ENCODE measurements around the gene DNAH5. TPM values are rescaled to one million over a fixed set of nuclear protein-coding genes. Genes with fewer than 3 reads are reported as not detected.

The DNAH5 gene
- total and polyA plus RNA-seq, 2 donors (not counting 1 experiment from before 2014, with no cell fraction given) = not detected

DNA sequence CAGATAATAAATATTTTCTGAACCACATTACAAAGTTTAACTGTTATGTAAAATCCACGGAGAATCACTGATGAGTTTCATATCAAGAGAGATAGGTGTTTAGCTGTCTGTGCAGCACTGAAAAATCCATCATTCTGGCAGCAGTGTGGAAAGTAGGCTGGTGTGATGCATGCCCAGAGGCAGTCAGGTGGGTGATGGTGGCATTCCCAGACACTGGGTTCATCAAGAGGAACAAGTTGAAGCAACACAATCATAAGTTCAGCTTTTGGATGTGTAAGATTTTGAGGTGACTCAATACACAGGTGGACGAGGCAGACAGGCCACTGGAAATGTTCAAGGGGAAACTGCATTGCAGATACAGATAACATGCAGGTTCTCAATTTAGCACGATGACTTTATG, 11.9 kb downstream of the DNAH5 start:
- Histone ChIP-seq H3K4me3 (ENCODE audit: control extremely low read depth in 1 of 5, extremely low read depth in 1 of 5, insufficient read depth in 1 of 5, low read depth in 2 of 5, low read length in 4 of 5) (no peak overlapping the region), H3K9me3 (ENCODE audit: control extremely low read depth in 1 of 3, control insufficient read depth in 2 of 3, insufficient read depth in 1 of 3, low read length in 2 of 3) (peaks cover 0 to 7% (median 4%) of the 10 kb centered on the region in 3 donors), H3K4me2 (replicated peaks; ENCODE audit: low read depth, low read length, poor library complexity, severe bottlenecking) (no peak overlapping the region), H2AFZ (ENCODE audit: insufficient read depth, low read depth, low read length, poor library complexity, severe bottlenecking) (no peak overlapping the region), H4K20me1 (ENCODE audit: control insufficient read depth, insufficient read depth, low read length, poor library complexity, severe bottlenecking) (no peaks in the 10 kb centered on the region), H3K36me3 (replicated peaks in 1 of 2; ENCODE audit: control extremely low read depth in 1 of 2, control insufficient read depth in 1 of 2, extremely low read depth in 1 of 2, insufficient read depth in 2 of 2, low read length in 1 of 2) (no peaks in the 10 kb centered on the region), H3K27ac (ENCODE audit: low read length in 2 of 2) (no peak overlapping the region), H3K9ac (ENCODE audit: low read length) (no peak overlapping the region), H3K27me3 (replicated peaks in 1 of 4; ENCODE audit: control extremely low read depth in 1 of 4, control insufficient read depth in 3 of 4, insufficient read depth in 4 of 4, low read length in 3 of 4) (no peaks in the 10 kb centered on the region), H3K79me2 (ENCODE audit: control insufficient read depth, insufficient read depth, low read length) (no peaks in the 10 kb centered on the region), H3K4me1 (ENCODE audit: control insufficient read depth in 2 of 2, insufficient read depth in 2 of 2, low read length in 2 of 2) (no peaks in the 10 kb centered on the region)
- ChIA-PET CTCF (no interaction called here), POLR2A (no interaction called here)
- Mint-ChIP-seq H3K4me1 (no peaks in the 10 kb centered on the region), H3K9me3 (ENCODE audit: insufficient read depth) (peaks cover 9% of the 10 kb centered on the region), H3K27me3 (peaks cover 5% of the 10 kb centered on the region), H3K4me3 (no peak overlapping the region), H3K27ac (no peak overlapping the region)
- TF ChIP-seq EZH2 (IDR thresholded peaks at IDR 0.05; ENCODE audit: borderline replicate concordance, insufficient read depth, low read depth, low read length, poor library complexity, severe bottlenecking) = no peak
- TF ChIP-seq, protein P1, sequence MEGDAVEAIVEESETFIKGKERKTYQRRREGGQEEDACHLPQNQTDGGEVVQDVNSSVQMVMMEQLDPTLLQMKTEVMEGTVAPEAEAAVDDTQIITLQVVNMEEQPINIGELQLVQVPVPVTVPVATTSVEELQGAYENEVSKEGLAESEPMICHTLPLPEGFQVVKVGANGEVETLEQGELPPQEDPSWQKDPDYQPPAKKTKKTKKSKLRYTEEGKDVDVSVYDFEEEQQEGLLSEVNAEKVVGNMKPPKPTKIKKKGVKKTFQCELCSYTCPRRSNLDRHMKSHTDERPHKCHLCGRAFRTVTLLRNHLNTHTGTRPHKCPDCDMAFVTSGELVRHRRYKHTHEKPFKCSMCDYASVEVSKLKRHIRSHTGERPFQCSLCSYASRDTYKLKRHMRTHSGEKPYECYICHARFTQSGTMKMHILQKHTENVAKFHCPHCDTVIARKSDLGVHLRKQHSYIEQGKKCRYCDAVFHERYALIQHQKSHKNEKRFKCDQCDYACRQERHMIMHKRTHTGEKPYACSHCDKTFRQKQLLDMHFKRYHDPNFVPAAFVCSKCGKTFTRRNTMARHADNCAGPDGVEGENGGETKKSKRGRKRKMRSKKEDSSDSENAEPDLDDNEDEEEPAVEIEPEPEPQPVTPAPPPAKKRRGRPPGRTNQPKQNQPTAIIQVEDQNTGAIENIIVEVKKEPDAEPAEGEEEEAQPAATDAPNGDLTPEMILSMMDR (IDR thresholded peaks at IDR 0.05) = no peak
- DNase-seq (no peak), ATAC-seq (ENCODE audit: low read depth) (no peak)
- intact Hi-C loops (cut with micrococcal nuclease) = no loop called here
- WGBS (ENCODE audit: insufficient coverage) = 100% methylated on average over 1 of the region's 3 CpGs

DNA sequence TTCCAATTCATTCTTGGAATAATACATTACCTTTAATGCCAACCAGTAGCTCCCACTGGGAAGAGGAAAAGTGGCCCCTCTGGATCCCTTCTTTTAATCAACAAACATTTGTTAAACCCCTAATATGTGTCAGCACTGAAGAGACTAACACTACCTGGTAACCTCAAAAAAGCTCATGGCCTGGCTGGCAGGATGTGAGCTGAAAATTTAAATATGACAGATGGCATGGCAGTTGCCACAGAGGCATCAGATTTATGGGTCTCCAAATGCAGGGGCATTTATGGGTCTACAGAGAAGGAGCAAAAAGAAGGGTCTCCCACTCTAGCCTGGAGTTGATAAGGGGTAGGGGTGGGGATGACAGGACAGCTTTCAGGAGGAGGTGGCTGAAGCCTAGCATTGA, 12.5 kb downstream of the DNAH5 start:
- Histone ChIP-seq H3K27ac (ENCODE audit: low read length in 2 of 2) (no peak overlapping the region), H3K9ac (ENCODE audit: low read length) (no peak overlapping the region), H3K79me2 (ENCODE audit: control insufficient read depth, insufficient read depth, low read length) (no peaks in the 10 kb centered on the region), H3K4me3 (ENCODE audit: control extremely low read depth in 1 of 5, extremely low read depth in 1 of 5, insufficient read depth in 1 of 5, low read depth in 2 of 5, low read length in 4 of 5) (no peak overlapping the region), H4K20me1 (ENCODE audit: control insufficient read depth, insufficient read depth, low read length, poor library complexity, severe bottlenecking) (no peaks in the 10 kb centered on the region), H3K36me3 (replicated peaks in 1 of 2; ENCODE audit: control extremely low read depth in 1 of 2, control insufficient read depth in 1 of 2, extremely low read depth in 1 of 2, insufficient read depth in 2 of 2, low read length in 1 of 2) (no peaks in the 10 kb centered on the region), H3K4me1 (ENCODE audit: control insufficient read depth in 2 of 2, insufficient read depth in 2 of 2, low read length in 2 of 2) (no peaks in the 10 kb centered on the region), H3K27me3 (replicated peaks in 1 of 4; ENCODE audit: control extremely low read depth in 1 of 4, control insufficient read depth in 3 of 4, insufficient read depth in 4 of 4, low read length in 3 of 4) (no peaks in the 10 kb centered on the region), H3K4me2 (replicated peaks; ENCODE audit: low read depth, low read length, poor library complexity, severe bottlenecking) (no peak overlapping the region), H2AFZ (ENCODE audit: insufficient read depth, low read depth, low read length, poor library complexity, severe bottlenecking) (no peak overlapping the region), H3K9me3 (ENCODE audit: control extremely low read depth in 1 of 3, control insufficient read depth in 2 of 3, insufficient read depth in 1 of 3, low read length in 2 of 3) (peaks cover 0 to 7% (median 4%) of the 10 kb centered on the region in 3 donors)
- Mint-ChIP-seq H3K27me3 (peaks cover 5% of the 10 kb centered on the region), H3K27ac (no peak overlapping the region), H3K4me1 (no peaks in the 10 kb centered on the region), H3K9me3 (ENCODE audit: insufficient read depth) (peaks cover 9% of the 10 kb centered on the region), H3K4me3 (no peak overlapping the region)
- POLR2A ChIA-PET = no interaction called here
- intact Hi-C loops (cut with micrococcal nuclease) = no loop called here
- CTCF ChIA-PET = no interaction called here
- DNase-seq (no peak), ATAC-seq (ENCODE audit: low read depth) (no peak)
- no peak for TF ChIP-seq EZH2 (IDR thresholded peaks at IDR 0.05; ENCODE audit: borderline replicate concordance, insufficient read depth, low read depth, low read length, poor library complexity, severe bottlenecking)
- TF ChIP-seq, protein P1 (IDR thresholded peaks at IDR 0.05) = no peak
